ENCODE data around the gene TADA3. TPM values are rescaled to one million over a fixed set of nuclear protein-coding genes. Genes with fewer than 3 reads are reported as not detected.

The TADA3 gene
- total and polyA plus RNA-seq, 2 experiments from 2014 or later = 29.1 to 61.7 TPM

GRCh38 chr3:9804996-9805395 lies 12.7 kb upstream of the TADA3 start:
- no peak overlapping the region for H3K4me3 Mint-ChIP-seq
- TF ChIP-seq, protein P1, sequence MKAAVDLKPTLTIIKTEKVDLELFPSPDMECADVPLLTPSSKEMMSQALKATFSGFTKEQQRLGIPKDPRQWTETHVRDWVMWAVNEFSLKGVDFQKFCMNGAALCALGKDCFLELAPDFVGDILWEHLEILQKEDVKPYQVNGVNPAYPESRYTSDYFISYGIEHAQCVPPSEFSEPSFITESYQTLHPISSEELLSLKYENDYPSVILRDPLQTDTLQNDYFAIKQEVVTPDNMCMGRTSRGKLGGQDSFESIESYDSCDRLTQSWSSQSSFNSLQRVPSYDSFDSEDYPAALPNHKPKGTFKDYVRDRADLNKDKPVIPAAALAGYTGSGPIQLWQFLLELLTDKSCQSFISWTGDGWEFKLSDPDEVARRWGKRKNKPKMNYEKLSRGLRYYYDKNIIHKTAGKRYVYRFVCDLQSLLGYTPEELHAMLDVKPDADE (IDR thresholded peaks at IDR 0.05) = no peak
- TF ChIP-seq EZH2phosphoT487 (IDR thresholded peaks at IDR 0.05; ENCODE audit: unreplicated experiment) = no peak
- no peak for TF ChIP-seq ZNF114 (CRISPR knock-in tag; IDR thresholded peaks at IDR 0.05)
- no peak for TF ChIP-seq CREB1 (CRISPR knock-in tag; IDR thresholded peaks at IDR 0.05; ENCODE audit: low read depth)
- TF ChIP-seq POLR2AphosphoS5 (IDR thresholded peaks at IDR 0.05; ENCODE audit: low read depth) = no peak
- no peak for TF ChIP-seq NANOG (IDR thresholded peaks at IDR 0.05; ENCODE audit: borderline replicate concordance)
- TF ChIP-seq, protein P2, sequence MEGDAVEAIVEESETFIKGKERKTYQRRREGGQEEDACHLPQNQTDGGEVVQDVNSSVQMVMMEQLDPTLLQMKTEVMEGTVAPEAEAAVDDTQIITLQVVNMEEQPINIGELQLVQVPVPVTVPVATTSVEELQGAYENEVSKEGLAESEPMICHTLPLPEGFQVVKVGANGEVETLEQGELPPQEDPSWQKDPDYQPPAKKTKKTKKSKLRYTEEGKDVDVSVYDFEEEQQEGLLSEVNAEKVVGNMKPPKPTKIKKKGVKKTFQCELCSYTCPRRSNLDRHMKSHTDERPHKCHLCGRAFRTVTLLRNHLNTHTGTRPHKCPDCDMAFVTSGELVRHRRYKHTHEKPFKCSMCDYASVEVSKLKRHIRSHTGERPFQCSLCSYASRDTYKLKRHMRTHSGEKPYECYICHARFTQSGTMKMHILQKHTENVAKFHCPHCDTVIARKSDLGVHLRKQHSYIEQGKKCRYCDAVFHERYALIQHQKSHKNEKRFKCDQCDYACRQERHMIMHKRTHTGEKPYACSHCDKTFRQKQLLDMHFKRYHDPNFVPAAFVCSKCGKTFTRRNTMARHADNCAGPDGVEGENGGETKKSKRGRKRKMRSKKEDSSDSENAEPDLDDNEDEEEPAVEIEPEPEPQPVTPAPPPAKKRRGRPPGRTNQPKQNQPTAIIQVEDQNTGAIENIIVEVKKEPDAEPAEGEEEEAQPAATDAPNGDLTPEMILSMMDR (conservative IDR thresholded peaks at IDR 0.05; ENCODE audit: low read depth in 2 of 2) = no peak
- TF ChIP-seq REST (IDR thresholded peaks at IDR 0.05; ENCODE audit: unreplicated experiment) = no peak
- TF ChIP-seq JUNB (IDR thresholded peaks at IDR 0.05; ENCODE audit: unreplicated experiment) = no peak
- no peak for TF ChIP-seq STAT1 (IDR thresholded peaks at IDR 0.05; ENCODE audit: unreplicated experiment)
- no peak for TF ChIP-seq ZNF331 (CRISPR knock-in tag; IDR thresholded peaks at IDR 0.05; ENCODE audit: low read depth)
- TF ChIP-seq EZH2 (IDR thresholded peaks at IDR 0.05; ENCODE audit: low read depth, unreplicated experiment) = no peak
- TF ChIP-seq, protein P3, sequence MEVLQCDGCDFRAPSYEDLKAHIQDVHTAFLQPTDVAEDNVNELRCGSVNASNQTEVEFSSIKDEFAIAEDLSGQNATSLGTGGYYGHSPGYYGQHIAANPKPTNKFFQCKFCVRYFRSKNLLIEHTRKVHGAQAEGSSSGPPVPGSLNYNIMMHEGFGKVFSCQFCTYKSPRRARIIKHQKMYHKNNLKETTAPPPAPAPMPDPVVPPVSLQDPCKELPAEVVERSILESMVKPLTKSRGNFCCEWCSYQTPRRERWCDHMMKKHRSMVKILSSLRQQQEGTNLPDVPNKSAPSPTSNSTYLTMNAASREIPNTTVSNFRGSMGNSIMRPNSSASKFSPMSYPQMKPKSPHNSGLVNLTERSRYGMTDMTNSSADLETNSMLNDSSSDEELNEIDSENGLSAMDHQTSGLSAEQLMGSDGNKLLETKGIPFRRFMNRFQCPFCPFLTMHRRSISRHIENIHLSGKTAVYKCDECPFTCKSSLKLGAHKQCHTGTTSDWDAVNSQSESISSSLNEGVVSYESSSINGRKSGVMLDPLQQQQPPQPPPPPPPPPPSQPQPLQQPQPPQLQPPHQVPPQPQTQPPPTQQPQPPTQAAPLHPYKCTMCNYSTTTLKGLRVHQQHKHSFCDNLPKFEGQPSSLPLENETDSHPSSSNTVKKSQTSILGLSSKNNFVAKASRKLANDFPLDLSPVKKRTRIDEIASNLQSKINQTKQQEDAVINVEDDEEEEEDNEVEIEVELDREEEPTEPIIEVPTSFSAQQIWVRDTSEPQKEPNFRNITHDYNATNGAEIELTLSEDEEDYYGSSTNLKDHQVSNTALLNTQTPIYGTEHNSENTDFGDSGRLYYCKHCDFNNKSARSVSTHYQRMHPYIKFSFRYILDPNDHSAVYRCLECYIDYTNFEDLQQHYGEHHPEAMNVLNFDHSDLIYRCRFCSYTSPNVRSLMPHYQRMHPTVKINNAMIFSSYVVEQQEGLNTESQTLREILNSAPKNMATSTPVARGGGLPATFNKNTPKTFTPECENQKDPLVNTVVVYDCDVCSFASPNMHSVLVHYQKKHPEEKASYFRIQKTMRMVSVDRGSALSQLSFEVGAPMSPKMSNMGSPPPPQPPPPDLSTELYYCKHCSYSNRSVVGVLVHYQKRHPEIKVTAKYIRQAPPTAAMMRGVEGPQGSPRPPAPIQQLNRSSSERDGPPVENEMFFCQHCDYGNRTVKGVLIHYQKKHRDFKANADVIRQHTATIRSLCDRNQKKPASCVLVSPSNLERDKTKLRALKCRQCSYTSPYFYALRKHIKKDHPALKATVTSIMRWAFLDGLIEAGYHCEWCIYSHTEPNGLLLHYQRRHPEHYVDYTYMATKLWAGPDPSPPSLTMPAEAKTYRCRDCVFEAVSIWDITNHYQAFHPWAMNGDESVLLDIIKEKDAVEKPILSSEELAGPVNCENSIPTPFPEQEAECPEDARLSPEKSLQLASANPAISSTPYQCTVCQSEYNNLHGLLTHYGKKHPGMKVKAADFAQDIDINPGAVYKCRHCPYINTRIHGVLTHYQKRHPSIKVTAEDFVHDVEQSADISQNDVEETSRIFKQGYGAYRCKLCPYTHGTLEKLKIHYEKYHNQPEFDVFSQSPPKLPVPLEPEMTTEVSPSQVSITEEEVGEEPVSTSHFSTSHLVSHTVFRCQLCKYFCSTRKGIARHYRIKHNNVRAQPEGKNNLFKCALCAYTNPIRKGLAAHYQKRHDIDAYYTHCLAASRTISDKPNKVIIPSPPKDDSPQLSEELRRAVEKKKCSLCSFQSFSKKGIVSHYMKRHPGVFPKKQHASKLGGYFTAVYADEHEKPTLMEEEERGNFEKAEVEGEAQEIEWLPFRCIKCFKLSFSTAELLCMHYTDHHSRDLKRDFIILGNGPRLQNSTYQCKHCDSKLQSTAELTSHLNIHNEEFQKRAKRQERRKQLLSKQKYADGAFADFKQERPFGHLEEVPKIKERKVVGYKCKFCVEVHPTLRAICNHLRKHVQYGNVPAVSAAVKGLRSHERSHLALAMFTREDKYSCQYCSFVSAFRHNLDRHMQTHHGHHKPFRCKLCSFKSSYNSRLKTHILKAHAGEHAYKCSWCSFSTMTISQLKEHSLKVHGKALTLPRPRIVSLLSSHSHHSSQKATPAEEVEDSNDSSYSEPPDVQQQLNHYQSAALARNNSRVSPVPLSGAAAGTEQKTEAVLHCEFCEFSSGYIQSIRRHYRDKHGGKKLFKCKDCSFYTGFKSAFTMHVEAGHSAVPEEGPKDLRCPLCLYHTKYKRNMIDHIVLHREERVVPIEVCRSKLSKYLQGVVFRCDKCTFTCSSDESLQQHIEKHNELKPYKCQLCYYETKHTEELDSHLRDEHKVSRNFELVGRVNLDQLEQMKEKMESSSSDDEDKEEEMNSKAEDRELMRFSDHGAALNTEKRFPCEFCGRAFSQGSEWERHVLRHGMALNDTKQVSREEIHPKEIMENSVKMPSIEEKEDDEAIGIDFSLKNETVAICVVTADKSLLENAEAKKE (CRISPR knock-in tag; IDR thresholded peaks at IDR 0.05) = no peak

More at GRCh38 chr3:9804996-9805395, 12.7 kb upstream of the TADA3 start:
- Histone ChIP-seq H3K27me3 (ENCODE audit: insufficient read depth) (no peaks in the 10 kb centered on the region), H3F3A (replicated peaks; ENCODE audit: low read depth) (peaks cover 28% of the 10 kb centered on the region), H3K4me3 (no peak overlapping the region), H3K4me2 (no peak overlapping the region), H3K27ac (ENCODE audit: low read depth) (no peak overlapping the region), H3K4me1 (ENCODE audit: insufficient read depth) (0 out of 2 replicates have a peak, but pooled peaks cover 7% of the 10 kb centered on the region), H4K20me1 (replicated peaks; ENCODE audit: insufficient read depth) (peaks cover 28% of the 10 kb centered on the region), H3K9me2 (ENCODE audit: insufficient read depth) (no peaks in the 10 kb centered on the region), H3K79me2 (replicated peaks; ENCODE audit: insufficient read depth) (no peaks in the 10 kb centered on the region), H2AFZ (no peak overlapping the region), H3K36me3 (ENCODE audit: insufficient read depth) (peaks cover 48% of the 10 kb centered on the region)
- Mint-ChIP-seq H3K9me3 (no peaks in the 10 kb centered on the region), H3K27me3 (ENCODE audit: insufficient read depth, low read depth, poor library complexity) (peaks cover 5% of the 10 kb centered on the region), H3K36me3 (ENCODE audit: low read depth) (peaks cover 70% of the 10 kb centered on the region), H3K4me1 (peaks cover 12% of the 10 kb centered on the region), H3K27ac (no peak overlapping the region)
- ATAC-seq = no peak
- DNase-seq (ENCODE audit: low spot score) = no peak

All from GM23338 (cell line).